ENCODE results near the gene TMEM33. TPM values are rescaled to one million over a fixed set of nuclear protein-coding genes. Genes with fewer than 3 reads are reported as not detected.

Gene TMEM33, protein sequence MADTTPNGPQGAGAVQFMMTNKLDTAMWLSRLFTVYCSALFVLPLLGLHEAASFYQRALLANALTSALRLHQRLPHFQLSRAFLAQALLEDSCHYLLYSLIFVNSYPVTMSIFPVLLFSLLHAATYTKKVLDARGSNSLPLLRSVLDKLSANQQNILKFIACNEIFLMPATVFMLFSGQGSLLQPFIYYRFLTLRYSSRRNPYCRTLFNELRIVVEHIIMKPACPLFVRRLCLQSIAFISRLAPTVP
- 58.2 TPM for total RNA-seq

GRCh38 chr4:41934901-41935651 is at the start of gene TMEM33:
Gene TMEM33, plus strand, starts transcription at chr4:41935429. Its CDS starts 56 bp downstream, at chr4:41935485.

GRCh38 chr4:41981456-41981855 is 46.2 kb downstream of the TMEM33 start, which contains the start of gene DCAF4L1:
Gene DCAF4L1, plus strand, starts transcription at chr4:41981756. Its CDS starts 37 bp downstream, at chr4:41981793.

DNA sequence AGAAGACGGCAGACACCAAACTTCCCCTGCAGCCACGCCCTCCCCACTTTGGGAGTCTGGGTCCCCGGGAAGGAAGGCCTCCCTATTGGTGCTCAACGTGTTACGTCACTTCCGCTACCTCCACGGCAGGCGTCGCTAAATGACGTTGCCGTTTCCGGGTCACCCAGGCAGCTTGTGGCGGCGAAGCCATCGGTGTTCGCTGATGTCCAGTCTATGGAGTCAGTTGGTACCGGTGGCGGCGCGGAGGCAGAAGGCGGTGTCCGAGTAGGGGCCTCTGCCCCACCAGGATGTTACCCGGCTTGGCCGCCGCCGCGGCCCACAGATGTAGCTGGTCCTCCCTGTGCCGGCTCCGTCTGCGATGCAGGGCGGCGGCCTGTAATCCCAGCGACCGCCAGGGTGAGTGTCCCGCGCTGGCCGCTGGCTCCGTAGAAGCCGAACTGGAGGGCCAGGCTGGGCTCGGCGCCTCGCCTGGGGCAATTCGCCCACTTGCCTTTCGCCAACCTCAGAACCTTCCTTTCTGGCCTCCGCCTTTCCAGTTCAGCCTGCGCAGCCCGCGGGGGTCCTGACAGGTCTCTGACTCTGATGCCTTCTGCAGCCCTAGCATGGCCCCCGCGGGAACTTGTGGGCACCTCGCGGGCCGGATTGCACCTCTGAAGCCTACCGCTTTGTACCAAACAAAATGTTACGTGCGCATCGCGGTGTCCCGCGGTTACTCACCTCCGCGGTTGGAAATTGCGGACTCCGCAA is 55.3 kb downstream of the TMEM33 start, which contains the start of gene SLC30A9:
SLC30A9 (plus strand) TSS at position 166 of the 747 bp plus-strand sequence; CDS start at position 288, 122 bp downstream.

Small RNAs within 50 kb of the gene (small RNA-seq; reads per million reads assigned to genes)
- not detected for gene AC108210.2 (ENCODE audit: low replicate concordance)

Other genes with a start within 250 kb of the TMEM33 start
- not detected for gene PHOX2B, start 186.7 kb upstream of the TMEM33 start, total RNA-seq
- gene DCAF4L1, start 46.3 kb downstream of the TMEM33 start, total RNA-seq = 0.31 TPM
- 110 TPM for gene SLC30A9, start 55.1 kb downstream of the TMEM33 start, total RNA-seq
- 16.9 TPM for gene BEND4, start 217.2 kb downstream of the TMEM33 start, total RNA-seq

Data from parietal lobe (tissue), 2 donors.